T-helper 1 cell (primary cell): ENCODE measurements around the gene CFAP20DC.
"Not testable (repeated sequence)": the region's sequence is repeated elsewhere in the genome, so short reads cannot be mapped to it uniquely, and the experiment has no call there.

Experiments used
- DNase-seq, 5 donors: peaks; one replicate each; pipeline ENCODE4 v3.0.0-alpha.2; 2012 to 2020

CFAP20DC gene

DNA sequence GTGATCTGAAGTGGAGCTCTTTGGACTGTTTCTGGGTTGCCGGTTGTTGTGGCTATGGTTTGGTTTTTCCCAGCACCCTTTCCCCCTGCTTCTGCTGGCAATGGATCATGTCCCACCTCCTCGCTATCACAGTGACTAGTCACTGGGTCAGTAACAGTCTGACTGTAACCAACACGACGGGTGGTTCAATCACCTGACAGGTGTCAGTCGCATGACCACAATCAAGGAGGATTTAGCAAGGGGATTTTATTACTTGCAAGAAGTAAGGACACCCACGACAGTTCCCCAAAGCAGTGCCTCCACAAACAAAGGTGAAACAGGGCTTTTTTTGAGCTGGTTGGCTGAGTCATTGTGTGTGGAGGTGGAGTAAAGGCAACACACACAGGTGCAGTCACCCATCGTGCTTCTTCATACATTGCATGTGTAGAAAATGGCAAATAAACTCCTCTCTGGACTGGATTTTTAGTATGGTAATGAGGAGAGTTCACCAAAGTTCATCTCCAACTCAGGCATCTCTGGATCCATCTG is 324.4 kb downstream of the CFAP20DC start:
- no peak for DNase-seq

DNA sequence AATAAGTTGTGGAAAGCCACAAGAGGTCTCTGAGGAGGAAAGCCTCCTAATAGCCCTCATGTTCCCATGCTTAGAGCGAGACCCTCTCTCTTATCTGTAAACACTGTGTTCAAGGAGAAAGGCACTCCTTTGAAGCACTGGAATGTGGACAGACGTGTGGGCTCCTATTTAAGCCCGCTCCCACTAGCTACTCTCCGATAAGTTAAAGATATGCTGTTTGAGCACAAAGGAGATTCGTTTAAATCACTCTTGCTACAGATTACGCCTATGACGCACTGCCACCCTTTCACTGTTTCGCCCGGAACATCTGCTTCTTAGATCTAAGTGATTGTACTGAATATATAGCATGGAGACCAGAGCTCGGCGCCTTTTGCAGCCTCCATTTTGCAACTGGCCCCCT is 325.5 kb downstream of the CFAP20DC start:
- no peak for DNase-seq

DNA sequence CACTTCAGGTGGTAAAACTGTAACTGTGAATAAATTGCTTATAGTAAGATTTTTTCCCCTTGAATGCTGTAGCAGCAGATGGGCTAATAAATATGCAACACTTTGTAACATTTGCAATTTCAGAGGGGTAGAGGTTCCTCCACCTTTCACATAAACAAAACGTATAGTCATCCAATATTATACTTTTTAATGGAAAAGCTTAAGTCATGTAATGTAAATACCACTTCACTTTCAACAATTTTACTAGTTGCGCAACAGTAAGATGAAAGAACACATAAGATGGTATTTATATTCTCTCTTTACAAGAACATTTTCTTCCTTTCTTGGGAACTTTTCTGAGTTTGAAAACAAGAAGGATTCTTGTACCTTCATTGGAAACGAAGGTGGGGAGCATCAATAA is 326.7 kb downstream of the CFAP20DC start:
- no peak for DNase-seq

DNA sequence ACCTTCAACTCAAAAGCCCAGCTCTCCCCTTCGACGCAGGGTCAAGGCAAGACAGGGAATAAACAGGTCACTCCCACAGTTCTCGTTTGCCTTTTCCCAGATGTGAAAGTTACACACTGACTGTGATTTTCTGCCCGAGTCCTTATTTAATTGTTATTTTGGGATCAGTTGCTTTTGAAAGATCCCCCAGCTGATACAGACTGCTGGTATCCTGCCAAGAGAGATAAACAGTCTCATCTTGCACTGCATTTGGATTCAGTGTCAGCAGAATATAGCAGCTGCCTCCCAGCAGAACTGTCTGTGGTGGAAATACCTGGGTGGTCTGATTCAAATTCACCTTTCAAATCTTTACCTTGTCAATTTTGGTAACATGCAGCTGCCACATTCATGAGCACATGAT is 327.3 kb downstream of the CFAP20DC start:
- DNase-seq: no peak

DNA sequence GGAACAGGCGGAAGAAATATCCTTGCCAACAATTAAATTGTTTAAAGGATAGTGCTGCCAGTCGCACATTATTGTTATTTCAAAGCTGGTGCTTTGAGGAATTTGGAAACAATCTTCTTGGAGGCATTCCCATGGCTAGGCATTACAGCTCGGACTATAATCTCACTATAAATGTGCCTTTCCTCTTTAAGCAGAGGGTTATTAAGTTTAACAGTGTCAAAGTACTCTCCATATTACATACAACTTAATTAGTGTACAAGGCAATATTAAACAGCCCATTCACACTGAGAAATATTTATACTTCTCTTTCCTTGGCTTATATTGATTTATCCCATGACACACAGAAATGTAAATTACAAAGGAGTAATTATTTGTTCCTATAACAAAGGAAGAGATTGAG is 329.3 kb downstream of the CFAP20DC start:
- DNase-seq: no peak

DNA sequence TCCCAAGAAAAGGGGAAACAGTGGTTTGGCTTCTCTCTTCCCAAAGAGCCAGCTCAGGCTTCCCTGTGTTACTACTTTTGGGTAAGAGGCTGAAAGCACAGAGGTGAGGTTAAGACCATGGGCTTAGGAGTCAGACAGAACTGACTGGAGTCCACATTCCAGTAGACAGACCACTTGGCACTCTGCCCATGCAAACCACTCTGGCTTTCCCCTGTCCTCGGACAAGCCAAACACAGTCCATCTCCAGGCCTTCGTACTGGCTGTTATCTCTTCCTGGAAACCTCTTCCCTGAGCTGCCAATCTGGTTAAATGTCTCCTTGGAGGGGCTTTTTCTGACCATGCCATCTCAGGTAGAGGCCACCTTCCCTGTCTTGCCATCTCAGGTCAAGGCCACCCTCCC is 330.1 kb downstream of the CFAP20DC start:
- DNase-seq: no peak

DNA sequence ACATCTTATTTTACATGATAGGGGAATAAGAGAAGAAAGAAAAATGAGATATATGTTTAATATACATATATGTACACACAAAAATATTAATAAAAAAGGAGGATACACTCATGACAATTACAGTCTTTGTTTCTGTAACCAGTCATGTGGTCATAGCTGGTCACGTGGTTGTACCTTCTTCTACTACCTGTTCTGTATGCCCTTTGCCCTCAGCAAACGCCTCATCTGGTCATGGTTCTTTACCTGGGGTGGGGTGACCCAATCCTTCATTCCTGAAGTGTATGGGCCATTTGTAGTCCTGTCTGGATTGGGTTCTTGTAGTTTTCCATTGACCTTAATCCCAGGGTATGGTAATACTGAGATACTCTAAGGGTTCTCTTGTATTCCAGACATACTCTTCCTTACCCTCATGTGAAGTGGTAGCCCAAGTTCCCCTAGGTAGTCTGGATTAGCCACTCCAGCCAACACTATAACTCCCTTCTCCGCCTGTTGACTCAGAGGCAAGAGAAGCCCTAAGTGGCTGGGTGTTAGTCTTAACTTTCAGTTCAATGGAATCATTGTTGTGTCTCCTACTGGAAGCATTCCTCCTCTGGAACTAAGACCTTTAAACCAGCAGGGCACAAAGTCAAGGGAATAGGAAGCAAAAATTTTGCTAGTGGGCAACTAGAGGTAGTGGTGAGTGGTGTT is 336.0 kb downstream of the CFAP20DC start:
- DNase-seq: no peak

DNA sequence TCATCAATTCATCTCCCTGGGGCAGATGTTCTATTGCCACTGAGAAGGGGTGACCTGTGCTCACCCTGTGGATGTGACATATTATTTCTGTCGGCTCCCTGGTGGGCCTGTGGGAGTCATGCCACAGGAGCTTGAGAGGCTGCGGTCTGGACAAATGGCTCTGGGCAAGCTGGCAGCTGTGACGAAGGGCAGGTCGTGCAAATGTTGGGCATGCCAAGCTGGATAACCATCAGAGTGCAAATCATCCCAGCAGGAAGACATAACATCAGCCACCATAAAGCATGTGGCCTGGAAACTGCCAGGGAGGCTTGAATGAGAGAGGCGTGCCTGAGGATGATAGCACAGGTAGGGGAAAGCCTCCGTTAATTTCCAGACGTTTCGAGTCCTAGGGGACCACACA is 338.0 kb downstream of the CFAP20DC start:
- DNase-seq: no peak

DNA sequence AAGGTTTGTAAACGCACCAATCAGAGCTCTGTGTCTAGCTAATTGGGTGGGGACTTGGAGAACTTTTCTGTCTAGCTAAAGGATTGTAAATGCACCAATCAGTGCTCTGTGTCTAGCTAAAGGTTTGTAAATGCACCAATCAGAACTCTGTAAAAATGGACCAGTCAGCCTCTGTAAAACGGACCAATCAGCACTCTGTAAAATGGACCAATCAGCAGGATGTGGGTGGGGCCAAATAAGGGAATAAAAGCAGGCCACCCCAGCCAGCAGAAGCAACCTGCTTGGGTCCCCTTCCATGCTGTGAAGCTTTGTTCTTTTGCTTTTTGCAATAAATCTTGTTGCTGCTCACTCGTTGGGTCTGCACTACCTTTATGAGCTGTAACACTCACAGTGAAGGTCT is 340.8 kb downstream of the CFAP20DC start:
- DNase-seq: not testable (repeated sequence)

DNA sequence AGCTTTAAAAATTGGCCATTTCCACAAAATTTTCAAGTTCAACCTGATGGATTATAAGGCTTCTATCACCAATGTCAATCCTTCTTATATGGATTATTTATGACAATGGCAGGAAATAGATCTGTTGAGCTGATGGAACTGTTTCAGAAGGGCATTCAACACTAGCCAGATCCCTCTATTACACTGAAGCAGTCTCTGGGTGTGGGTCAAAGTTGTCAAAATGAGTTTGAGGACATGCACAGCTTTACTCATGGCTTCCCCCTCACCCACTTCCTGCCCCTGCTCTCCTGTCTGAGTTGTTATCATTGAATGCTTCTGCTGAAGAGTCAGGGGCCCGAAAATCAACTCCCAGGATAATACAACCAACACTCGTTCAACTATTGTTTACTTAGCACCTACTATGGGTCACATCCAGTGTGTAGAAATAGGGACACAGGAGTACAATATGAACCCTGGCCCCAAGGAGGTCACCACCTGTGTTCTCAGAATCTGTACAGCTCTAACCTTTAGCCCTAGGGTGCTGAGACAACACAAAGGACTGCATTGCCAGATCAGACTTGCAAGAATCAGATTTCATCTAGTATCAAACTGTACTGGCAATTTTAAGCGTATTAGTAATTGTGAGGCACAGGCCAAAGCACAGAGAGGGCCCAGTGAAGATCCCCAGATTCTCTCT is 341.6 kb downstream of the CFAP20DC start:
- no peak for DNase-seq

DNA sequence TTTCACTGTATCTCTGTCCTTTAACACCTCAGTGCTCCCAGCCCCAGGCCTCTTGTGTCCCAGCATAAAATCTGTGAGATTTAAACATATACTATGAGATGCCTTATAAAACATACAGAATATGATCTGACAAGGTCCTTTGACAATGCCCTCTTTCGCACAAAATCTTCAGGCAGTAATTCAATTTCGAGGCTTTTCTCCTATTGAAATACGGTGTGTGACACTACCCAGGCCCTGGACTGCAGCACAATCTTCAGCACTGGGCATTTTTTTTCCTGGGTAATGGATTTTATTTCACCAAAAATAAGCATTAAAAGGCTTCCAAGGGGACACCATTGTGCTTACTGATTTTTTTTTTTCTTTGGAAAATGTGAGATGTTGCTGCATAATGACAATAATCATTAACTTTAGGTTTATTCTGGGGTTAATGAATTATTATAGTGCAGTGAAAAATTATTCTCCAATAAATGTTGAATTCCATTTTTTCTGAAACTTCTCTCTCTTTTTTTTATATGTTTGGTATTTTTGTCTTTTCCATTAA is 342.4 kb downstream of the CFAP20DC start:
- no peak for DNase-seq

DNA sequence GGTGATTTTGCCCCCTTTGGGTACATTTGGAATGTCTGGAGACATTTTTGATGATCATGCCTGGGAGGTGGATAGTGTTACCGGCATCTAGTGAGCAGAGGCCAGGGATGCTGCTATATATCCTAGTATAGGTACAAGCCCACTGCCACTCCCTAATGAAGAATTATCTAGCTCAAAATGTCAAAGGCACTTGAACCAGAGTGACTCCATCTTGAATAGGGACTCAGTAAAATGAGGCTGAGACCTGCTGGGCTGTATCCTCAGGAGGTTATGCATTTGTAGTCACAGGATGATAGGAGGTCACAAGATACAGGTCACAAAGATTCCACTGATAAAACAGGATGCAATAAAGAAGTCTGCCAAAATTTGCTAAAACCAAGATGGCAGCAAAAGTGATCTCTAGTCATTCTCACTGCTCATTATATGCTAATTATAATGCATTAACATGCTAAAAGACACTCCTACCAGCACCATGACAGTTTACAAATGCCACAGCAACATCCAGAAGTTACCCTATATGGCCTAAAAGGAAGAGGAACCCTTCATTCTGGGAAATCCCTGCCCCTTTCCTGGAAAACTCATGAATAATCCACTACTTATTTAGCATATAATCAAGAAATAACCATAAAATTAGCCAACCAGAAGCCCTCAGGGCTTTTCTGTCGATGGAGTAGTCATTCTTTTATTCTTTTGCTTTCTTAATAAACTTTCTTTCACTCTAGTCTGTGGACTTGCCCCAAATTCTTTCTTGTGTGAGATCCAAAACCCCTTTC is 343.2 kb downstream of the CFAP20DC start:
- no peak for DNase-seq

DNA sequence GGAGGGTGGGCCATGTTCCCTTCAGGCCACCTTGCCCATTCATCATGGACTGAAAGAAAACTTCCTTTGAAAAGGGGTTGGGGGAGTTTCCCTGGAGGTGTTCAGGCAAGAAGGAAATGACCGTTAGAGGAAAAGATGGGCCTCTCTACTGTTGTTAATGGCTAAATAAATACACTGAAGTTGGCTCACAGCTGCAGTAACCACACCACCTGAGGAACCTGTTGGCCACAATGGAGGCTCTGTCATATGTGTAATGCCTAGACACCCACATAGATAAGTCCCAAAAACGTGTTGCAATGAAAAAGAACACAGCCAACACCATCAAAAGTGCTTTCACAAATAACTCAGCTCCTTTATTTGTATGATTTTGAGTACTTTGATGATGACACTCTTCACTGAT is 345.1 kb downstream of the CFAP20DC start:
- no peak for DNase-seq

DNA sequence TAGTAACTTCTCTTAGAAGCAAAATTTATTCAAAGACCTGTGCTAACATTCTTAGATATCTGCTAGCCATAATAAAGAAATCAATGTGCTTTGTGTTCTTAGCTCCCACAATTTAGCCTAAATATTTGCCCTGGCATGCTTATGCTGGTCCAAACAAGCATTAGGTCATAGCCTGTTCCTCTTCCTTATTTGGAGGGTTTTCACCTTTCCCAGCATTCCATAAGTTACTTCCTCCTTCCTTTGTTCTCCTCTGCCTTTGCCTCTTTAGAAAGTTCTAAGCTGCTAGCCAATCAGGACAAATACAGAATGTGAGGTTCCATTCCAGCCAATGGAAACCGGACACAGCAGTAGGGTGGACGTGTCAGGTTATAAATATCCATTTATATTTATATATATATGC is 345.5 kb downstream of the CFAP20DC start:
- not testable (repeated sequence) for DNase-seq

DNA sequence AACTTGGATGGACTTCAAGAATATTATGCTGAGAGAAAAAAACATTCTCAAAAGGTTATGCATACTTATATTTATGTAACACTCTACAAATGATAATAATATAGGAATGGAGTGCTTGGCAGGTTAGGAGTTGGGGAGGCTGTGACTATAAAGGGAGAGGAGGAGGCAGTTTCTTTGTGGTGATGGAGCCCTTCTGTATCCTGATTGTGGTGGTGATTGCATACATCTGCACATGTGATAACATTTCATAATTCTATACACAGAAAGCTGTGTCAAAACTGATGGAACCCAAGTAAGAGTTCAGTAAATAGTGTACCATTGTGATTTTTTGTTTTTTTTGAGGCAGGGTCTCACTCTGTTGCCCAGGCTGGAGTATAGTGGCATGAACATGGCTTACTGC is 351.6 kb downstream of the CFAP20DC start:
- no peak for DNase-seq

DNA sequence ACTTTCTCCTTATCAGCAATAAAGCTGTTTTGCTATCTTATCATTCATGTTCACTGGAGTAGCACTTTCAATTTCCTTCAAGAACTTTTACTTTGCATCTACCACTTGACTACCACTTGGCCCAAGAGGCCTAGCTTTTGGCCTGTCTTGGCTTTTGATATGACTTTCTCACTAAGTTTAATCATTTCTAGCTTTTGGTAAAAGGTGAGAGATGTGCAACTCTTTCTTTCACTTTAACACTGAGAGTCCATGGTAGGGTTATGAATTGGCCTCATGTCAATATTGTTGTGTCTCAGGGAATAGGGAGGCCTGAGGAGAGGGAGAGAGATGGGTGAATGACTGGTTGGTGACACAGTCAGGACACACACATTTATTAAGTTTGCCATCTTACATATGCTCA is 352.3 kb downstream of the CFAP20DC start:
- DNase-seq: peak in 1 of 5 donors; percentile 13

DNA sequence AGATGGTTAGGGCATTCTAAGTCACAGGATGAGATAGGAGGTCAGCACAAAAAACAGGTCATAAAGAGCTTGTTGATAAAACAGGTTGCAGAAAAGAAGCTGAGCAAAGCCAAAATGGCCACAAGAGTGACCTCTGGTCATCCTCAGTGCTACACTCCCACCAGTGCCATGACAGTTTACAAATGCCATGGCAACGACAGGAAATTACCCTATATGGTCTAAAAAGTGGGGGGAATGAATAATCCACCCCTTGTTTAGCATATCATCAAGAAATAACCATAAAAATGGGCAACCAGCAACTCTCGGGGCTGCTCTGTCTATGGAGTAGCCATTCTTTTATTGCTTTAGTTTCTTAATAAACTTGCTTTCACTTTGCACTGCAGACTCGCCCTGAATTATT is 353.0 kb downstream of the CFAP20DC start:
- not testable (repeated sequence) for DNase-seq

DNA sequence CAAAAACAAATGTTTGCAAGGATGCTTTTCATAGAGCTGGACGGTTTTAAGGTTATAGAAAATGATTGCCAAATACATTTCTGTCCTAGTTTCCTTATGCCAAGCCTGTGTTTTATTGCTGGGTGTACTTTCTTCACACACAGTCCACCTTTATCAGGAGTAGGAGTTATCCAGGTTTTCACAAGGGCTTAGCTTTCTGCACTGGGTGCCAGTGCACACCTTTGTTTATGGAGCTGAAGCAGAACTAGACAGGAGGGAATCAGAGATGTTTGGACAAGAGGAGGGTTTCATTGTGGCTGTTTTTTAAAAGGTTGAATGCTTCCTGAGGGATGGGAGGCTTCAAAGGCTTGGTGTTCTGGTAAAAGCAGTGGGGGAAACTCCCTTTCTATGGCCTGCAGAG is 353.7 kb downstream of the CFAP20DC start:
- no peak for DNase-seq

DNA sequence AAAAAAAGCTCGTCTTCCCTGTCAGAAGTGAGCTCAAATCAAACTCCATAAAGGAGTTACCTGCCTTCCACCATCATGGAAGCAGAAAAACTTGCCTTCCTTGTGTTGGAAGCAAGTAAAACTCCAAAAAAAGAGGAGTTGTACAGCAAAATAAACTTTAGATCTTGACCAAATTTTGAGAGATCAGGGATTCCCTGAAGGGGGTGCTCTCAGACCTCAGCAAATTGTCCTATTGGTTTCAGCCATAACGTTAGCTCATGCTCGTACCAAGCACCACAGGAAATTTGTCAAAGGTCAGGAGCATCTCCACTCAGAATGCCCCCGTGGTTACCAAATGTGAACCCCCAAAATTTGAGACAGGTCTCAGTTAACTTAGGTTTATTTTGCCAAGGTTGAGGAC is 354.5 kb downstream of the CFAP20DC start:
- not testable (repeated sequence) for DNase-seq

DNA sequence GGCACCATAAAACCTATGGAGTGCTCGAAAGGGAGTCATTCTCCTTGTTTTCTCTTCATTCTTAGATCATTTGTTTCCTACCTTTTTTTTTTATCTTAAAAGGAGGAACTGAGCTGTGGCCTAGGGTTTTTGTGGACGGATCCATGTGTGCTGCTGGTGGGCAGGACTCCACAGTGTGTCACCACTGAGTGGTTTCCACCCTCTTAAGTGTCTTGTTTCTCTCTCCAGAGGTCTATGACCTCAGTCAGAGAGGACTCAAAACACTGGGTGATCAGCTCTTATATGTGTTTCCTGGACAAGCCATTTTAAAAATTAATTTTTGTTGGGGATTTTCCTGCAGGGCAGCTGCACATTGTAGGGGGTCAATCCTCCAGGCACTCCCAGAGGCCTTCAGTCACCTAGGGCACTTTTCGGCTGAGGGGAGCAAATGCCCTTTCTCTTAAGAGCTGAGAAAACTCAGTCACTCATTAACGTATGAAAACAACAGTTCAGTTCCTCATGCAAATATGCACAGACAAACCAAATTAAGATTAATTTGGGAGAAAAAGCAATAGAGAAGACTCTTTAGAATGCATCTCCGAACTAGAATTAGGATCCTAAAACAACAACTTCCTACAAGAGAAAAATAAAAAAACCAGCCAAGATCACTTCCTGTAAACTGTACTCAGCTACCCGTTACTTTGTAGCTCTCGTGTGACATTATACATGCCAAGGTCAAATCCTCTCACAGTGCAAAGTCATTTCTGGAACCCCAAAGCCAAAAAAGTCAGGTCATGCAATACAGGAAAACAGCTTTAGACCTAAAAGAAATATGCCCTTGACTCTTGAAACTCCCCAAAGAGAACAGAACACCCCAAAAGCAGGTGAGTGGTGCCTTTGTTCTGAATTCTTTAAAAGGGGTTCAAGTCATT is 355.6 kb downstream of the CFAP20DC start:
- DNase-seq: peak in 1 of 5 donors; percentile 44

DNA sequence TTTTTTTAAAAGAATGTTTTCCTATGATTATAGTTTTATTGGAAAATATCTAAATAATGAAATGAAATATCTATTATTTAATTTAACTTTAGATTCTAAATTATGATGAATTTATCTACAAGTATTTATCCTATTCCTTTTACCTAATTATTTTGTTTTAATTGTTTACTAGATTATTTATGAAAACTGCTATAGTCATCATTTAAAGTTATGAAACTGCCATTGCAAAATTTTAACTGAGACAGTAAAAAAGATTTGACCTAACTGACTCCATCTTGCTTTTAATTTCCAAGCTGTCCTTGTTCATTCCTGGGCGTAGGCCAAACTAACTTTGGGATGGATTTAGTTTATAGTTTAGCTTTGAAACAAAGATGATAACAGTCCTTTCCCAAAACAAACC is 357.3 kb downstream of the CFAP20DC start:
- DNase-seq: no peak
